Mammary epithelial cell (primary cell): ENCODE data around the gene OR2A42.
"Not testable (repeated sequence)": the region's sequence is repeated elsewhere in the genome, so short reads cannot be mapped to it uniquely, and the experiment has no call there.

Experiments
- EZH2 ChIP-seq: IDR thresholded peaks from 2 replicates; pipeline ENCODE4 v1.6.1; 2012; ENCODE audit warnings: low read length, inconsistent platforms, borderline replicate concordance
- TF ChIP-seq, protein P1 (sequence below), 2 donors: IDR thresholded peaks in 1 of 2; conservative IDR thresholded peaks in 1 of 2; 2 replicates each; pipeline ENCODE4 v1.5.1; 2011 to 2012; ENCODE audit warnings: inconsistent platforms in 2 of 2, low read length in 2 of 2, mild to moderate bottlenecking in 2 of 2, control low read depth in 1 of 2, low read depth in 1 of 2; ENCODE audit not compliant: insufficient read depth in 1 of 2; ENCODE audit errors: extremely low read depth in 1 of 2

DNA sequence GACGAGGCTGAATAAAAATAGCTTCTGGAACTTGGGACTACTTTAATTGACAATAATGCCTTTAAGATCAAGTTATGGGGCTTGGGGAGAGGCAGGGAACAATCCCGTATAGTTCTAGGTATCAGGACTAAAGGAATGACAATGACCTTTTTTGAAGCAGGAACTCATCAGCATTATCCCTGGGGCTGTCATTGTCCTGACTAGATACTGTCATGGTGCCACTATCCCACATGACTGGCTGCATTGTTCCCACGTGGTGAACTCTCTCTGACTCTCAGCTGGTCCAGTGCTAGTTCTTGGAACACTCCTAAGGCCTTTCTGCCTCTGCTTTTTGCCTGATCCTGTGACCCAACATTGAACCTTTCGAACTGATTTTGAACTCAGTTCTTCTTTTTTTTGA, 40.5 kb downstream of the OR2A42 start:
- TF ChIP-seq EZH2: not testable (repeated sequence)
- TF ChIP-seq, protein P1, sequence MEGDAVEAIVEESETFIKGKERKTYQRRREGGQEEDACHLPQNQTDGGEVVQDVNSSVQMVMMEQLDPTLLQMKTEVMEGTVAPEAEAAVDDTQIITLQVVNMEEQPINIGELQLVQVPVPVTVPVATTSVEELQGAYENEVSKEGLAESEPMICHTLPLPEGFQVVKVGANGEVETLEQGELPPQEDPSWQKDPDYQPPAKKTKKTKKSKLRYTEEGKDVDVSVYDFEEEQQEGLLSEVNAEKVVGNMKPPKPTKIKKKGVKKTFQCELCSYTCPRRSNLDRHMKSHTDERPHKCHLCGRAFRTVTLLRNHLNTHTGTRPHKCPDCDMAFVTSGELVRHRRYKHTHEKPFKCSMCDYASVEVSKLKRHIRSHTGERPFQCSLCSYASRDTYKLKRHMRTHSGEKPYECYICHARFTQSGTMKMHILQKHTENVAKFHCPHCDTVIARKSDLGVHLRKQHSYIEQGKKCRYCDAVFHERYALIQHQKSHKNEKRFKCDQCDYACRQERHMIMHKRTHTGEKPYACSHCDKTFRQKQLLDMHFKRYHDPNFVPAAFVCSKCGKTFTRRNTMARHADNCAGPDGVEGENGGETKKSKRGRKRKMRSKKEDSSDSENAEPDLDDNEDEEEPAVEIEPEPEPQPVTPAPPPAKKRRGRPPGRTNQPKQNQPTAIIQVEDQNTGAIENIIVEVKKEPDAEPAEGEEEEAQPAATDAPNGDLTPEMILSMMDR (conservative IDR thresholded peaks at IDR 0.05 in 1 of 2, IDR thresholded peaks at IDR 0.05 in 1 of 2; ENCODE audit: extremely low read depth in 1 of 2, insufficient read depth in 1 of 2, low read depth in 1 of 2, low read length in 2 of 2): not testable (repeated sequence)
